Measurements from ENCODE around the gene RPL12.
A peak's percentile ranks its signal among the peaks of the same experiment; 100 is the strongest.

The RPL12 gene

GRCh38 chr9:127399736-127400269 lies 51.4 kb downstream of the RPL12 start:
- 95% methylated on average over 14 of the region's 14 CpGs for WGBS
- H3K27ac ChIP-seq (ENCODE audit: low read depth, low read length) = no peak overlapping the region

GRCh38 chr9:127398715-127399400 lies 52.3 kb downstream of the RPL12 start:
- Histone ChIP-seq H3K9ac (ENCODE audit: low read depth, low read length) (no peak overlapping the region), H3K27ac (ENCODE audit: low read depth, low read length) (no peak overlapping the region)
- WGBS = 95% methylated on average over 13 of the region's 13 CpGs

More at GRCh38 chr9:127399736-127400269, 51.4 kb downstream of the RPL12 start:
- peaks cover 6% of the 10 kb centered on the region; the same call in 1 of the 2 replicates for H3K4me1 ChIP-seq (ENCODE audit: insufficient read depth, low read length)
- H3K9me3 ChIP-seq (ENCODE audit: insufficient read depth, low read depth, low read length) = no peaks in the 10 kb centered on the region
- H3K4me3 ChIP-seq (ENCODE audit: low read length) = no peak overlapping the region
- no peak overlapping the region for H3K9ac ChIP-seq (ENCODE audit: low read depth, low read length)
- H3K27me3 ChIP-seq (ENCODE audit: insufficient read depth, low read length) = peaks cover 13% of the 10 kb centered on the region; the same call in 1 of the 2 replicates
- peaks cover 19% of the 10 kb centered on the region for H3K36me3 ChIP-seq (ENCODE audit: insufficient read depth, low read length)

GRCh38 chr9:127398275-127398647 lies 52.9 kb downstream of the RPL12 start:
- H3K4me3 ChIP-seq (ENCODE audit: low read length) = peak overlapping the region; percentile 65
- 51% methylated on average over 5 of the region's 5 CpGs for WGBS
- peak overlapping the region; percentile 60 for H3K9ac ChIP-seq (ENCODE audit: low read depth, low read length)
- peaks cover 10% of the 10 kb centered on the region for H3K36me3 ChIP-seq (ENCODE audit: insufficient read depth, low read length)
- peaks cover 13% of the 10 kb centered on the region; the same call in 1 of the 2 replicates for H3K27me3 ChIP-seq (ENCODE audit: insufficient read depth, low read length)
- no peak overlapping the region for H3K27ac ChIP-seq (ENCODE audit: low read depth, low read length)
- peaks cover 6% of the 10 kb centered on the region; the same call in 1 of the 2 replicates for H3K4me1 ChIP-seq (ENCODE audit: insufficient read depth, low read length)
- H3K9me3 ChIP-seq (ENCODE audit: insufficient read depth, low read depth, low read length) = no peaks in the 10 kb centered on the region

More at GRCh38 chr9:127398715-127399400, 52.3 kb downstream of the RPL12 start:
- Histone ChIP-seq H3K27me3 (ENCODE audit: insufficient read depth, low read length) (peaks cover 13% of the 10 kb centered on the region; the same call in 1 of the 2 replicates), H3K4me3 (ENCODE audit: low read length) (no peak overlapping the region; the same call in 1 of the 2 replicates), H3K4me1 (ENCODE audit: insufficient read depth, low read length) (peaks cover 6% of the 10 kb centered on the region; the same call in 1 of the 2 replicates), H3K36me3 (ENCODE audit: insufficient read depth, low read length) (peaks cover 13% of the 10 kb centered on the region), H3K9me3 (ENCODE audit: insufficient read depth, low read depth, low read length) (no peaks in the 10 kb centered on the region)

All from HUES64 (cell line).